ENCODE data around the gene COPS9.

The COPS9 gene

GRCh38 chr2:240144649-240145261 lies 8.7 kb upstream of the COPS9 start:
- Histone ChIP-seq H3K9ac (ENCODE audit: low read length) (no peak overlapping the region), H3K27me3 (ENCODE audit: control insufficient read depth, insufficient read depth, low read length) (no peaks in the 10 kb centered on the region), H3K4me1 (ENCODE audit: control insufficient read depth, low read depth, low read length) (no peaks in the 10 kb centered on the region), H3K36me3 (ENCODE audit: control insufficient read depth, low read depth, low read length) (no peaks in the 10 kb centered on the region), H3K27ac (ENCODE audit: low read length) (no peak overlapping the region), H3K9me3 (ENCODE audit: control insufficient read depth, low read depth, low read length) (no peaks in the 10 kb centered on the region), H3K4me3 (ENCODE audit: low read length) (no peak overlapping the region)

- H3K9me3 ChIP-seq (ENCODE audit: control insufficient read depth, low read depth, low read length) = no peaks in the 10 kb centered on the region
- no peak overlapping the region for H3K4me3 ChIP-seq (ENCODE audit: low read length)
- H3K27ac ChIP-seq (ENCODE audit: low read length) = no peak overlapping the region
- no peaks in the 10 kb centered on the region for H3K36me3 ChIP-seq (ENCODE audit: control insufficient read depth, low read depth, low read length)
- no peak overlapping the region for H3K9ac ChIP-seq (ENCODE audit: low read length)
- H3K4me1 ChIP-seq (ENCODE audit: control insufficient read depth, low read depth, low read length) = no peaks in the 10 kb centered on the region
- no peaks in the 10 kb centered on the region for H3K27me3 ChIP-seq (ENCODE audit: control insufficient read depth, insufficient read depth, low read length)
Observed at GRCh38 chr2:240143801-240144648, 7.9 kb upstream of the COPS9 start.

DNA sequence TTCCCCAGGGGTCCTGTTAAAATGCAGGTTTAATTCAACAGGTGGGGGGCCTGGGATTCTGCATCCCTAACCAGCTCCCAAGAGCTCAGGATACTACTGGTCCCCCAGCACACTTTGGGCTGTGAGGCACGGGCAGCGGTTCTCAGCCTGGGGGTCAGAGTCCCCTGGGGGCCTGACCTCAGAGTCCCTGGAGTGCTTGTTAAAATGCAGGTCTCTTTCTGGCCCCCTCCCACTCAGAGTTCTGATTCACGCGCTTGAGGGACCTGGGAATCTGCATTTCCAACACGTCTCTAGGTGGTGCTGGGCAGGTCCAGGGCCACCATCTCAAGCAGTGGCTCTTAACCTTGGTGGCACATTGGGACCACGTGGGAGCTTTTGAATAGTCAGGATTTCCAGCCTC lies 7.2 kb upstream of the COPS9 start:
- no peak overlapping the region for H3K4me3 ChIP-seq (ENCODE audit: low read length)
- no peaks in the 10 kb centered on the region for H3K9me3 ChIP-seq (ENCODE audit: control insufficient read depth, low read depth, low read length)
- no peak overlapping the region for H3K9ac ChIP-seq (ENCODE audit: low read length)
- H3K27ac ChIP-seq (ENCODE audit: low read length) = no peak overlapping the region
- H3K27me3 ChIP-seq (ENCODE audit: control insufficient read depth, insufficient read depth, low read length) = no peaks in the 10 kb centered on the region
- no peaks in the 10 kb centered on the region for H3K36me3 ChIP-seq (ENCODE audit: control insufficient read depth, low read depth, low read length)
- no peaks in the 10 kb centered on the region for H3K4me1 ChIP-seq (ENCODE audit: control insufficient read depth, low read depth, low read length)

GRCh38 chr2:240142859-240143258 lies 6.8 kb upstream of the COPS9 start:
- no peaks in the 10 kb centered on the region for H3K4me1 ChIP-seq (ENCODE audit: control insufficient read depth, low read depth, low read length)
- no peaks in the 10 kb centered on the region for H3K36me3 ChIP-seq (ENCODE audit: control insufficient read depth, low read depth, low read length)
- no peak overlapping the region for H3K4me3 ChIP-seq (ENCODE audit: low read length)
- H3K9me3 ChIP-seq (ENCODE audit: control insufficient read depth, low read depth, low read length) = no peaks in the 10 kb centered on the region
- H3K27ac ChIP-seq (ENCODE audit: low read length) = no peak overlapping the region
- H3K27me3 ChIP-seq (ENCODE audit: control insufficient read depth, insufficient read depth, low read length) = no peaks in the 10 kb centered on the region
- no peak overlapping the region for H3K9ac ChIP-seq (ENCODE audit: low read length)

GRCh38 chr2:240142256-240142775 lies 6.2 kb upstream of the COPS9 start:
- H3K36me3 ChIP-seq (ENCODE audit: control insufficient read depth, low read depth, low read length) = no peaks in the 10 kb centered on the region
- peaks cover 4% of the 10 kb centered on the region for H3K27me3 ChIP-seq (ENCODE audit: control insufficient read depth, insufficient read depth, low read length)
- H3K4me1 ChIP-seq (ENCODE audit: control insufficient read depth, low read depth, low read length) = no peaks in the 10 kb centered on the region
- no peak overlapping the region for H3K9ac ChIP-seq (ENCODE audit: low read length)
- H3K9me3 ChIP-seq (ENCODE audit: control insufficient read depth, low read depth, low read length) = no peaks in the 10 kb centered on the region
- H3K4me3 ChIP-seq (ENCODE audit: low read length) = no peak overlapping the region
- no peak overlapping the region for H3K27ac ChIP-seq (ENCODE audit: low read length)

- no peaks in the 10 kb centered on the region for H3K36me3 ChIP-seq (ENCODE audit: control insufficient read depth, low read depth, low read length)
- H3K27me3 ChIP-seq (ENCODE audit: control insufficient read depth, insufficient read depth, low read length) = peaks cover 10% of the 10 kb centered on the region
- no peak overlapping the region for H3K9ac ChIP-seq (ENCODE audit: low read length)
- H3K27ac ChIP-seq (ENCODE audit: low read length) = no peak overlapping the region
- no peak overlapping the region for H3K4me3 ChIP-seq (ENCODE audit: low read length)
- H3K9me3 ChIP-seq (ENCODE audit: control insufficient read depth, low read depth, low read length) = no peaks in the 10 kb centered on the region
- no peaks in the 10 kb centered on the region for H3K4me1 ChIP-seq (ENCODE audit: control insufficient read depth, low read depth, low read length)
Observed at GRCh38 chr2:240141736-240142135, 5.6 kb upstream of the COPS9 start.

- Histone ChIP-seq H3K36me3 (ENCODE audit: control insufficient read depth, low read depth, low read length) (no peaks in the 10 kb centered on the region), H3K27me3 (ENCODE audit: control insufficient read depth, insufficient read depth, low read length) (peaks cover 12% of the 10 kb centered on the region), H3K9me3 (ENCODE audit: control insufficient read depth, low read depth, low read length) (no peaks in the 10 kb centered on the region), H3K4me3 (ENCODE audit: low read length) (no peak overlapping the region), H3K9ac (ENCODE audit: low read length) (no peak overlapping the region), H3K4me1 (ENCODE audit: control insufficient read depth, low read depth, low read length) (no peaks in the 10 kb centered on the region), H3K27ac (ENCODE audit: low read length) (no peak overlapping the region)
Observed at GRCh38 chr2:240140920-240141319, 4.8 kb upstream of the COPS9 start.

GRCh38 chr2:240140511-240140910 lies 4.4 kb upstream of the COPS9 start, which contains the start of gene OTOS:
Gene OTOS (minus strand): TSS chr2:240140658. CDS start chr2:240140326, 332 bp downstream.
- Histone ChIP-seq H3K36me3 (ENCODE audit: control insufficient read depth, low read depth, low read length) (no peaks in the 10 kb centered on the region), H3K4me3 (ENCODE audit: low read length) (no peak within 1 kb of the TSS), H3K27ac (ENCODE audit: low read length) (no peak within 1 kb of the TSS), H3K4me1 (ENCODE audit: control insufficient read depth, low read depth, low read length) (no peaks in the 10 kb centered on the region), H3K27me3 (ENCODE audit: control insufficient read depth, insufficient read depth, low read length) (peaks cover 12% of the 10 kb centered on the region), H3K9ac (ENCODE audit: low read length) (no peak within 1 kb of the TSS), H3K9me3 (ENCODE audit: control insufficient read depth, low read depth, low read length) (no peaks in the 10 kb centered on the region)

DNA sequence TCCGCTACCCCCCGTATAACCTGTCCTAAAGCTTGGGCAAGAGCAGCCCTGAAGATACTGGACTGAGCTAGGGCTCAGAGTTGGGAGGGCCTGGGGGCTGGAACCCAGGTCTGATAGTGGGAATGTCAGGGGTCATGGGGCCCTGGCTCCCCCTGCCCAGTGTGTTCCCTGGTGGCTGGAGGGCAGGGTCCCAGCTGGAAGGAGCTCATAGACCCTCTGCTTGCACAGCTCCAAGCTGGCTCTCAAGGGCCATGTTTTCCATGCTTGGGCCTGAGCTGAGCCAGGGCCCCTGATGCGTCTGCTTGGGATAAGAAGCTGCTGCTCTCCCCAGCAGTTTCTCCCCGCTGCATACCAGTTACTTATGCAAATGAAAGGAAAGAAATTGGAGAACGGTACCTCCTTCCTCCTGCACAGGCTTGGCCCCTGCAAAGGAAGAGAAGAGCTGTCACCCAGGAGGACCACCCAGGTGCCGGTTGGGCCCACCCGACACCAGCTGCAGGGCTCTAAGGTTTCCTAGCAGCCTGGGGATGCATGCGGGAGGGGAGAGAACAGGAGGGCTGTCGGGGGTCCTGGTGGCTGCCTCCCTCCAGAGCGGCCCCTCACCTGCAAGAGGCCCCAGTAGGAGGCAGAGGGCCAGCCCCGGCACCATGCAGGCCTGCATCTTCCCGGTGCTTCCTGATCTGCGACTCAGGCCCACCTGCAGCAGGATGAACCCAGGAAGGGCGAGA lies 3.7 kb upstream of the COPS9 start:
- no peaks in the 10 kb centered on the region for H3K9me3 ChIP-seq (ENCODE audit: control insufficient read depth, low read depth, low read length)
- no peak overlapping the region for H3K9ac ChIP-seq (ENCODE audit: low read length)
- H3K4me3 ChIP-seq (ENCODE audit: low read length) = no peak overlapping the region
- no peaks in the 10 kb centered on the region for H3K36me3 ChIP-seq (ENCODE audit: control insufficient read depth, low read depth, low read length)
- H3K27me3 ChIP-seq (ENCODE audit: control insufficient read depth, insufficient read depth, low read length) = peaks cover 12% of the 10 kb centered on the region
- no peak overlapping the region for H3K27ac ChIP-seq (ENCODE audit: low read length)
- peaks cover 3% of the 10 kb centered on the region for H3K4me1 ChIP-seq (ENCODE audit: control insufficient read depth, low read depth, low read length)

DNA sequence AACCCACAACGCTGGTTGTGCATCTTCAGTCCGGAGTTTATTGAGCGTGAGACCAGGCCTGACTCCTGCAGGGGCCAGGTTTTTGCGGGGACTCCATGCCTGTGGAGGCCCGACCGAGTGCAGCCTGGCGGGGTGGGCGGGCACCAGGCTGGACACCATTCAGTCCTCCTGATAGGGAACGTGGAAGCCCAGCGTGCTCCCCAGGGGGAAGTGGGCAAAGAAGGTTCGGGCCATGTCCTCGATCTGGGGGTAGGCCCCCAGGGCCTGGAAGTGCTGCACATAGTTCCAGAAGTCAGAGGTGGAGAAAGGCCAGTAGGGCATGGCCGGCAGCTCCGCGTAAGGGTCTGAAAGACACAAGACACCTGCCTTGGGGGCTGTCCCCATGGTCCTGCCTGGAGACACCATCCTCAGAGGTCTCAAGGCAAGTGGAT lies 2.9 kb upstream of the COPS9 start:
- H3K27me3 ChIP-seq (ENCODE audit: control insufficient read depth, insufficient read depth, low read length) = peaks cover 12% of the 10 kb centered on the region
- no peak overlapping the region for H3K9ac ChIP-seq (ENCODE audit: low read length)
- H3K27ac ChIP-seq (ENCODE audit: low read length) = no peak overlapping the region
- H3K4me3 ChIP-seq (ENCODE audit: low read length) = no peak overlapping the region
- no peaks in the 10 kb centered on the region for H3K36me3 ChIP-seq (ENCODE audit: control insufficient read depth, low read depth, low read length)
- H3K4me1 ChIP-seq (ENCODE audit: control insufficient read depth, low read depth, low read length) = peaks cover 3% of the 10 kb centered on the region
- H3K9me3 ChIP-seq (ENCODE audit: control insufficient read depth, low read depth, low read length) = no peaks in the 10 kb centered on the region

- Histone ChIP-seq H3K9me3 (ENCODE audit: control insufficient read depth, low read depth, low read length) (no peaks in the 10 kb centered on the region), H3K9ac (ENCODE audit: low read length) (no peak overlapping the region), H3K36me3 (ENCODE audit: control insufficient read depth, low read depth, low read length) (peaks cover 6% of the 10 kb centered on the region), H3K4me1 (ENCODE audit: control insufficient read depth, low read depth, low read length) (peaks cover 3% of the 10 kb centered on the region), H3K27me3 (ENCODE audit: control insufficient read depth, insufficient read depth, low read length) (peaks cover 12% of the 10 kb centered on the region), H3K27ac (ENCODE audit: low read length) (no peak overlapping the region), H3K4me3 (ENCODE audit: low read length) (no peak overlapping the region)
Observed at GRCh38 chr2:240138254-240138984, 2.3 kb upstream of the COPS9 start.

All from iPS-18a (cell line).